Neural progenitor cell (in vitro differentiated cells): ENCODE data around the gene LIMA1. TPM values are rescaled to one million over a fixed set of nuclear protein-coding genes. Genes with fewer than 3 reads are reported as not detected.

Source experiments
- DNase-seq: peaks from one replicate; pipeline ENCODE4 v3.0.0-alpha.2; 2016; ENCODE audit warnings: low spot score
- H2AFZ ChIP-seq: fragments of 200-600 bp; sonication (generic); replicated peaks from 2 replicates; pipeline ENCODE4 v1.6.1; 2016; ENCODE audit warnings: antibody characterized with exemption
- H3F3A ChIP-seq: fragments of 200-600 bp; sonication (generic); 2 replicates; pipeline ENCODE4 v1.6.1; 2016; ENCODE audit warnings: antibody characterized with exemption, low read depth
- H3K27ac ChIP-seq: fragments of 200-600 bp; sonication (generic); 2 replicates; pipeline ENCODE4 v1.5.1; 2016; ENCODE audit warnings: mild to moderate bottlenecking
- H3K27me3 ChIP-seq: fragments of 200-600 bp; sonication (generic); 2 replicates; pipeline ENCODE4 v1.6.1; 2016; ENCODE audit warnings: mild to moderate bottlenecking, moderate library complexity
- H3K36me3 ChIP-seq: fragments of 200-600 bp; sonication (generic); 2 replicates; pipeline ENCODE4 v1.5.1; 2016
- H3K4me1 ChIP-seq: fragments of 200-600 bp; sonication (generic); 2 replicates; pipeline ENCODE4 v1.6.1; 2016; ENCODE audit warnings: mixed run types
- H3K4me2 ChIP-seq: fragments of 200-600 bp; sonication (generic); 2 replicates; pipeline ENCODE4 v1.6.1; 2016
- H3K4me3 ChIP-seq: fragments of 200-600 bp; sonication (generic); 2 replicates; pipeline ENCODE4 v1.5.1; 2016
- H3K79me2 ChIP-seq: fragments of 200-600 bp; sonication (generic); 2 replicates; pipeline ENCODE4 v1.6.1; 2016; ENCODE audit warnings: low read depth
- H3K9ac ChIP-seq: fragments of 200-600 bp; sonication (generic); 2 replicates; pipeline ENCODE4 v1.6.1; 2016
- H3K9me3 ChIP-seq: fragments of 200-600 bp; sonication (generic); 2 replicates; pipeline ENCODE4 v1.5.1; 2016; ENCODE audit warnings: low read depth
- H4K20me1 ChIP-seq: fragments of 200-600 bp; sonication (generic); 2 replicates; pipeline ENCODE4 v1.6.1; 2016; ENCODE audit warnings: low read depth
- H3K27ac Mint-ChIP-seq: 3 replicates; pipeline ENCODE4 v1.8.0; 2021; ENCODE audit warnings: mixed read lengths
- H3K27me3 Mint-ChIP-seq: 2 replicates; pipeline ENCODE4 v1.8.0; 2022; ENCODE audit warnings: low read depth, mild to moderate bottlenecking, inconsistent platforms, moderate library complexity, mixed read lengths; ENCODE audit not compliant: insufficient read depth
- H3K36me3 Mint-ChIP-seq: 3 replicates; pipeline ENCODE4 v1.8.0; 2021; ENCODE audit warnings: mixed read lengths
- H3K4me1 Mint-ChIP-seq: 3 replicates; pipeline ENCODE4 v1.8.0; 2021; ENCODE audit warnings: mixed read lengths
- H3K4me3 Mint-ChIP-seq: 3 replicates; pipeline ENCODE4 v1.8.0; 2021; ENCODE audit warnings: mild to moderate bottlenecking, moderate library complexity, mixed read lengths
- H3K9me3 Mint-ChIP-seq: 3 replicates; pipeline ENCODE4 v1.8.0; 2020; ENCODE audit warnings: mixed read lengths
- EZH2 ChIP-seq: fragments of 200-600 bp; sonication (generic); IDR thresholded peaks from 2 replicates; pipeline ENCODE4 v1.6.1; 2017; ENCODE audit warnings: antibody characterized with exemption, mild to moderate bottlenecking, moderate library complexity
- EZH2phosphoT487 ChIP-seq: fragments of 200-600 bp; sonication (generic); IDR thresholded peaks from 2 replicates; pipeline ENCODE4 v1.6.1; 2017; ENCODE audit warnings: antibody characterized with exemption
- total RNA-seq: library from RNA; depleted of rRNA; stranded (reverse); fragments of >200 nt; gene quantifications from 2 replicates; pipeline ENCODE4 v1.2.3, GENCODE V29; 2015; ENCODE audit warnings: low replicate concordance
- TF ChIP-seq, protein P1 (sequence below): fragments of 200-600 bp; sonication (generic); IDR thresholded peaks from 2 replicates; pipeline ENCODE4 v1.5.1; 2017; ENCODE audit warnings: antibody characterized with exemption, mild to moderate bottlenecking

The LIMA1 gene
- total RNA-seq, 1 donor from 2014 or later = 25.0 TPM

DNA sequence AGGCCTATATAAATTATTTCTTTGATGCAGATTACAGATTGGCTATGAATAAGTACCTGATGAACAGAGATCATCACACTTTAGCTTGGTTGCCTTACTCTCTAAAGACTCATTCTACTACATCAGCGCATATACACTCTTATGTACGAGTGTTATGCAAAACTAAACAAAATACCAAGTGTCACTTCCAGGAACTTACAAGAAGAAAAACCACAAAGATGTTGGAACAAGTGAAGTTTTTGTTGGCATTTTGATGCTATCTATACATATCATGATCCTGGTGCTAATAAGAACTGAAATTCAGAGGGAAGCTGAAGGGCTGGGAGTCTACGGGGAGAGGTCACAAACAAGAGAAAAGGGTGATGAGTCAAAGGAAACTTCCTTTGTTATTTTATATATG lies 68.3 kb downstream of the LIMA1 start:
- Mint-ChIP-seq H3K27ac (no peak overlapping the region), H3K36me3 (peaks cover 2% of the 10 kb centered on the region)
- H3K27ac ChIP-seq = no peak overlapping the region

DNA sequence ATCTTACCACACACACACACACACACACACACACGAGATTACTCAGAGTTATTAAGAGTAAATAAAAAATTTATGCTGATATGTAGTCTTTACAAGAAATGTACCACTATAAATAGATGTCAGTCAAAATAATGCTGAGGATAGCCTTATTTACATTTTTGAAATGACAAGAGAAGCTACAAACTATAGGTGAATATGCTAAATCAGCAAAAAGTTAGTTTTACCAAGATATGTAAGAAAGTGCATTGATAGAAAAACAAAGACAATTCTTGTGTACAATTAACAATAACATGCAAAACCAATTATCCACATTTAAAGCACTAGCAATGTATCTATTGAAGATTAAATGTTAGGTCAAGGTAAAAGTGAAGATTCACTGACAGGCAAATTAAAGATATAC lies 69.3 kb downstream of the LIMA1 start:
- Histone ChIP-seq H3K4me2 (no peak overlapping the region), H2AFZ (no peak overlapping the region), H3K27ac (no peak overlapping the region), H3K4me1 (no peaks in the 10 kb centered on the region), H3K9ac (no peak overlapping the region), H4K20me1 (no peaks in the 10 kb centered on the region), H3K36me3 (no peaks in the 10 kb centered on the region), H3F3A (no peaks in the 10 kb centered on the region), H3K4me3 (no peak overlapping the region), H3K27me3 (no peaks in the 10 kb centered on the region), H3K79me2 (peaks cover 3% of the 10 kb centered on the region), H3K9me3 (no peaks in the 10 kb centered on the region)
- no peaks in the 10 kb centered on the region for H3K27me3 Mint-ChIP-seq
- DNase-seq = no peak
- no peak overlapping the region for H3K4me3 Mint-ChIP-seq
- no peak overlapping the region for H3K27ac Mint-ChIP-seq
- TF ChIP-seq, protein P1, sequence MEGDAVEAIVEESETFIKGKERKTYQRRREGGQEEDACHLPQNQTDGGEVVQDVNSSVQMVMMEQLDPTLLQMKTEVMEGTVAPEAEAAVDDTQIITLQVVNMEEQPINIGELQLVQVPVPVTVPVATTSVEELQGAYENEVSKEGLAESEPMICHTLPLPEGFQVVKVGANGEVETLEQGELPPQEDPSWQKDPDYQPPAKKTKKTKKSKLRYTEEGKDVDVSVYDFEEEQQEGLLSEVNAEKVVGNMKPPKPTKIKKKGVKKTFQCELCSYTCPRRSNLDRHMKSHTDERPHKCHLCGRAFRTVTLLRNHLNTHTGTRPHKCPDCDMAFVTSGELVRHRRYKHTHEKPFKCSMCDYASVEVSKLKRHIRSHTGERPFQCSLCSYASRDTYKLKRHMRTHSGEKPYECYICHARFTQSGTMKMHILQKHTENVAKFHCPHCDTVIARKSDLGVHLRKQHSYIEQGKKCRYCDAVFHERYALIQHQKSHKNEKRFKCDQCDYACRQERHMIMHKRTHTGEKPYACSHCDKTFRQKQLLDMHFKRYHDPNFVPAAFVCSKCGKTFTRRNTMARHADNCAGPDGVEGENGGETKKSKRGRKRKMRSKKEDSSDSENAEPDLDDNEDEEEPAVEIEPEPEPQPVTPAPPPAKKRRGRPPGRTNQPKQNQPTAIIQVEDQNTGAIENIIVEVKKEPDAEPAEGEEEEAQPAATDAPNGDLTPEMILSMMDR = no peak
- TF ChIP-seq EZH2phosphoT487 (no peak), EZH2 (no peak)
- H3K9me3 Mint-ChIP-seq = no peaks in the 10 kb centered on the region
- peaks cover 2% of the 10 kb centered on the region for H3K36me3 Mint-ChIP-seq
- H3K4me1 Mint-ChIP-seq = peaks cover 6% of the 10 kb centered on the region

More for the DNA sequence above, 68.3 kb downstream of the LIMA1 start:
- no peak overlapping the region for H3K4me2 ChIP-seq
- no peaks in the 10 kb centered on the region for H3K9me3 Mint-ChIP-seq
- H3K27me3 Mint-ChIP-seq = no peaks in the 10 kb centered on the region
- H3K27me3 ChIP-seq = no peaks in the 10 kb centered on the region
- no peaks in the 10 kb centered on the region for H3F3A ChIP-seq
- peaks cover 6% of the 10 kb centered on the region for H3K4me1 Mint-ChIP-seq
- H3K4me1 ChIP-seq = no peaks in the 10 kb centered on the region
- H3K4me3 ChIP-seq = no peak overlapping the region
- no peaks in the 10 kb centered on the region for H4K20me1 ChIP-seq
- no peak for DNase-seq
- H3K36me3 ChIP-seq = no peaks in the 10 kb centered on the region
- no peak overlapping the region for H2AFZ ChIP-seq
- H3K9me3 ChIP-seq = no peaks in the 10 kb centered on the region
- no peak overlapping the region for H3K4me3 Mint-ChIP-seq
- TF ChIP-seq EZH2phosphoT487 = no peak
- H3K79me2 ChIP-seq = peaks cover 13% of the 10 kb centered on the region
- no peak overlapping the region for H3K9ac ChIP-seq

DNA sequence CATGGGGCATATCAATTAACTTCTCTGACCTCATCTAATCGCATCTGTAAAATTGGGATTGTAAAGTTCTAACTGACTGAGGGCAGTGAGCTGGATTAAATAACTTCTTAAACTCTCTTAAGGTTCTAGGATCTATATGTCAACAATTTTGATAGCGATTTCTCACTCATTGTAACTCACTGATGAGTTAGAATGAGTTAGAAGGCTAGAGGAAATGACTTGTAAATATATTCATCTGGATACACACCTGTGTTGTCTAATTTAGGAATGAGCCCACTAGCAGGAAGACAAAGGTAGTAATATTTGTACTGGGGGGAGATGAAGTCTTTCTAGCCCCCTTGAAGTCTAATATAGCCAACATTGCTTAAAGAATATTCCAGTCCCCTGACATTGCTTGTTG lies 69.9 kb downstream of the LIMA1 start:
- H3K4me3 Mint-ChIP-seq = no peak overlapping the region

DNA sequence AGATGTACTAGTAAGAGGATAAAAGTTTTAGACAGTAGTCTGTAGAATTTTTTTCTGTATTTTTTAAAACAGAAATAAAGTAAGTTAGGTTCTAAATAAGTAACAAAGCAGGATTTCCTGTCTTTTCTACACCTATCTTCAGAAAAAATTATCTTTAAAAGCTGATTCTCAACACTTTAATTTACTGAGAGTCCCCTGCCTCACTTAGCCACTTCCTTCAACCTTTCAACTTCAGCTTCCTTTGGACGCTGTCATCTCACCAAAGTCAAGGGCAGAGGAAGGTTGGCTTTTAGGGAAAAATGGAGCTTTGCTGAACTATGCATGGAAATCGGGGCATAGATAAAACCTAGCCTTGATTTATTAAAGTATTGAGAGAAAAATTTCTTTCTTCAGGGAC lies 71.3 kb downstream of the LIMA1 start:
- H3K27me3 ChIP-seq = no peaks in the 10 kb centered on the region
- H2AFZ ChIP-seq = no peak overlapping the region
- H4K20me1 ChIP-seq = no peaks in the 10 kb centered on the region
- H3K4me1 Mint-ChIP-seq = peaks cover 4% of the 10 kb centered on the region
- no peaks in the 10 kb centered on the region for H3F3A ChIP-seq
- no peaks in the 10 kb centered on the region for H3K79me2 ChIP-seq
- H3K4me2 ChIP-seq = no peak overlapping the region
- H3K4me1 ChIP-seq = no peaks in the 10 kb centered on the region
- no peaks in the 10 kb centered on the region for H3K27me3 Mint-ChIP-seq
- peaks cover 2% of the 10 kb centered on the region for H3K36me3 Mint-ChIP-seq
- H3K27ac Mint-ChIP-seq = no peak overlapping the region
- no peaks in the 10 kb centered on the region for H3K9me3 Mint-ChIP-seq
- H3K36me3 ChIP-seq = no peaks in the 10 kb centered on the region
- DNase-seq = no peak
- no peak overlapping the region for H3K27ac ChIP-seq
- H3K9ac ChIP-seq = no peak overlapping the region
- H3K4me3 ChIP-seq = no peak overlapping the region
- TF ChIP-seq, protein P1 = no peak
- no peak for TF ChIP-seq EZH2phosphoT487
- no peaks in the 10 kb centered on the region for H3K9me3 ChIP-seq
- H3K4me3 Mint-ChIP-seq = no peak overlapping the region

More for the DNA sequence above, 69.9 kb downstream of the LIMA1 start:
- H3F3A ChIP-seq = no peaks in the 10 kb centered on the region
- H2AFZ ChIP-seq = no peak overlapping the region
- no peaks in the 10 kb centered on the region for H3K36me3 ChIP-seq
- H4K20me1 ChIP-seq = no peaks in the 10 kb centered on the region
- no peaks in the 10 kb centered on the region for H3K27me3 ChIP-seq
- H3K9ac ChIP-seq = no peak overlapping the region
- H3K9me3 ChIP-seq = no peaks in the 10 kb centered on the region
- no peak overlapping the region for H3K4me3 ChIP-seq
- Mint-ChIP-seq H3K27me3 (no peaks in the 10 kb centered on the region), H3K27ac (no peak overlapping the region), H3K9me3 (no peaks in the 10 kb centered on the region), H3K36me3 (peaks cover 2% of the 10 kb centered on the region), H3K4me1 (peaks cover 6% of the 10 kb centered on the region)
- no peaks in the 10 kb centered on the region for H3K4me1 ChIP-seq
- no peak overlapping the region for H3K4me2 ChIP-seq
- H3K27ac ChIP-seq = no peak overlapping the region
- H3K79me2 ChIP-seq = no peaks in the 10 kb centered on the region
- no peak for DNase-seq
- TF ChIP-seq, protein P1 = no peak
- TF ChIP-seq EZH2 (no peak), EZH2phosphoT487 (no peak)
